Loucy (cell line): Measurements from ENCODE around the gene CPT1B.

Source experiments
- H2AFZ ChIP-seq: fragments of 200-600 bp; sonication (generic); 2 replicates; pipeline ENCODE4 v1.6.0; 2016; ENCODE audit warnings: antibody characterized with exemption, mild to moderate bottlenecking, low read length, moderate library complexity
- H3F3A ChIP-seq: fragments of 200-600 bp; 2 replicates; pipeline ENCODE4 v1.6.0; 2016; ENCODE audit warnings: antibody characterized with exemption, low read depth, mild to moderate bottlenecking
- H3K27me3 ChIP-seq: fragments of 200-600 bp; sonication (generic); 2 replicates; pipeline ENCODE4 v1.6.1; 2014; ENCODE audit warnings: low read length, mild to moderate bottlenecking; ENCODE audit not compliant: insufficient read depth, poor library complexity, severe bottlenecking
- H3K36me3 ChIP-seq: fragments of 200-600 bp; sonication (generic); 2 replicates; pipeline ENCODE4 v1.6.1; 2016; ENCODE audit warnings: low read length; ENCODE audit not compliant: insufficient read depth
- H3K4me1 ChIP-seq: fragments of 200-600 bp; sonication (generic); 2 replicates; pipeline ENCODE4 v1.5.1; 2014; ENCODE audit warnings: low read length, mild to moderate bottlenecking; ENCODE audit not compliant: insufficient read depth, poor library complexity, severe bottlenecking
- H3K4me2 ChIP-seq: fragments of 200-600 bp; sonication (generic); 2 replicates; pipeline ENCODE4 v1.6.0; 2014; ENCODE audit warnings: antibody characterized with exemption, low read length, low read depth, mild to moderate bottlenecking; ENCODE audit not compliant: poor library complexity, severe bottlenecking
- H3K4me3 ChIP-seq: fragments of 200-600 bp; sonication (generic); 2 replicates; pipeline ENCODE4 v1.5.1; 2014; ENCODE audit warnings: low read length, mild to moderate bottlenecking, mixed read lengths; ENCODE audit not compliant: poor library complexity, severe bottlenecking
- H3K79me2 ChIP-seq: fragments of 200-600 bp; sonication (generic); 2 replicates; pipeline ENCODE4 v1.6.1; 2014; ENCODE audit warnings: low read length; ENCODE audit not compliant: insufficient read depth
- H3K9ac ChIP-seq: fragments of 200-600 bp; sonication (generic); 2 replicates; pipeline ENCODE4 v1.6.0; 2014; ENCODE audit warnings: mild to moderate bottlenecking, low read depth, low read length, moderate library complexity; ENCODE audit not compliant: poor library complexity, severe bottlenecking
- H3K9me2 ChIP-seq: fragments of 200-600 bp; sonication (generic); replicated peaks from 2 replicates; pipeline ENCODE4 v1.6.1; 2016; ENCODE audit warnings: low read depth, low read length, mixed read lengths
- H3K9me3 ChIP-seq: fragments of 200-600 bp; sonication (generic); 2 replicates; pipeline ENCODE4 v1.6.1; 2014; ENCODE audit warnings: mild to moderate bottlenecking, antibody characterized with exemption, low read length, low read depth; ENCODE audit not compliant: insufficient read depth
- H4K20me1 ChIP-seq: fragments of 200-600 bp; sonication (generic); 2 replicates; pipeline ENCODE4 v1.6.0; 2014; ENCODE audit warnings: antibody characterized with exemption, low read length, mild to moderate bottlenecking; ENCODE audit not compliant: insufficient read depth, poor library complexity, severe bottlenecking
- EZH2phosphoT487 ChIP-seq: fragments of 200-600 bp; IDR thresholded peaks from 2 replicates; pipeline ENCODE4 v1.6.1; 2018; ENCODE audit warnings: antibody characterized with exemption, mild to moderate bottlenecking, moderate library complexity, borderline replicate concordance
- TF ChIP-seq, protein P1 (sequence below): fragments of 200-600 bp; sonication (generic); conservative IDR thresholded peaks from 2 replicates; pipeline ENCODE4 v1.5.1; 2014; ENCODE audit warnings: mild to moderate bottlenecking, antibody characterized with exemption, low read length

CPT1B gene

DNA sequence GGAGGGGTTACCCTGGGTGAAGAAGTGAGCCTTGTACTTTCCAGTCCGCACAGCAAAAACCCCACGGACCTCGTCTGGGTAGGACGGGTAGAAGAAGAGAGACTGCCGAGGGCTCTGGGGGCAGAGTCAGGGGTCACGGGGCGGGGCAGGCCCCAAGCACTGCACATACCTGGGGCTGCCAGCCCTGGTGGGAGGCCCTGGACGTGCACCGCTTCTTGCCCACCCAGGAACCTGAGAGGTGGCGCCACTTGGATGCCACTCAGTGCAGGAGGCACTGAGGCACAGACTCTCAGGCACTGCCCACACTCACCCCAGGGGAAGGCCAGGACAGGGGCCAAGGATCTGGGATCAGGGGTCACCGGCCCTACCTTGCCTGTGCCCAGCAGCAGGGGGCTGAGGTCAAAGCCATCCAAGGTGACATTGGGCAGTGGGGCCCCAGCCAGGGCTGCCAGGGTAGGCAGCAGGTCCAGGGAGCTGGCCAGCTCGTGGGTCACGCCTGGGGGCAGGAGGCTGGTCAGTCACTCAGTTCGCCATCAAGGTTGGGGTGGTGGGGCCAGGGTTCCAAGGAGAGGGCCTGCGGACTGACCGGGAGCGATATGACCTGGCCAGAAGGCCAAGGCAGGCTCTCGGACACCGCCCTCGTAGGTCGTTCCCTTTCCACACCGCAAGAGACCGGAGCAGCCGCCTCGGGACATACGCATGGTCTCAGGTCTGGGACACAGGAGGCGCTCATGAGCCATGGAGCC, 47.5 kb upstream of the CPT1B start:
- H3K4me3 ChIP-seq = no peak overlapping the region
- H2AFZ ChIP-seq = no peak overlapping the region
- H3K9me3 ChIP-seq = no peaks in the 10 kb centered on the region
- no peak overlapping the region for H3K9ac ChIP-seq
- TF ChIP-seq EZH2phosphoT487 = no peak
- TF ChIP-seq, protein P1, sequence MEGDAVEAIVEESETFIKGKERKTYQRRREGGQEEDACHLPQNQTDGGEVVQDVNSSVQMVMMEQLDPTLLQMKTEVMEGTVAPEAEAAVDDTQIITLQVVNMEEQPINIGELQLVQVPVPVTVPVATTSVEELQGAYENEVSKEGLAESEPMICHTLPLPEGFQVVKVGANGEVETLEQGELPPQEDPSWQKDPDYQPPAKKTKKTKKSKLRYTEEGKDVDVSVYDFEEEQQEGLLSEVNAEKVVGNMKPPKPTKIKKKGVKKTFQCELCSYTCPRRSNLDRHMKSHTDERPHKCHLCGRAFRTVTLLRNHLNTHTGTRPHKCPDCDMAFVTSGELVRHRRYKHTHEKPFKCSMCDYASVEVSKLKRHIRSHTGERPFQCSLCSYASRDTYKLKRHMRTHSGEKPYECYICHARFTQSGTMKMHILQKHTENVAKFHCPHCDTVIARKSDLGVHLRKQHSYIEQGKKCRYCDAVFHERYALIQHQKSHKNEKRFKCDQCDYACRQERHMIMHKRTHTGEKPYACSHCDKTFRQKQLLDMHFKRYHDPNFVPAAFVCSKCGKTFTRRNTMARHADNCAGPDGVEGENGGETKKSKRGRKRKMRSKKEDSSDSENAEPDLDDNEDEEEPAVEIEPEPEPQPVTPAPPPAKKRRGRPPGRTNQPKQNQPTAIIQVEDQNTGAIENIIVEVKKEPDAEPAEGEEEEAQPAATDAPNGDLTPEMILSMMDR = peak; percentile 43; the same call in 1 of the 2 replicates
- H3K4me2 ChIP-seq = no peak overlapping the region
- H3F3A ChIP-seq = 0 out of 2 replicates have a peak, but pooled peaks cover 4% of the 10 kb centered on the region
- no peaks in the 10 kb centered on the region for H4K20me1 ChIP-seq
- H3K27me3 ChIP-seq = no peaks in the 10 kb centered on the region
- no peaks in the 10 kb centered on the region for H3K36me3 ChIP-seq
- H3K79me2 ChIP-seq = 0 out of 2 replicates have a peak, but pooled peaks cover 7% of the 10 kb centered on the region
- H3K9me2 ChIP-seq = no peaks in the 10 kb centered on the region
- H3K4me1 ChIP-seq = peaks cover 40% of the 10 kb centered on the region

DNA sequence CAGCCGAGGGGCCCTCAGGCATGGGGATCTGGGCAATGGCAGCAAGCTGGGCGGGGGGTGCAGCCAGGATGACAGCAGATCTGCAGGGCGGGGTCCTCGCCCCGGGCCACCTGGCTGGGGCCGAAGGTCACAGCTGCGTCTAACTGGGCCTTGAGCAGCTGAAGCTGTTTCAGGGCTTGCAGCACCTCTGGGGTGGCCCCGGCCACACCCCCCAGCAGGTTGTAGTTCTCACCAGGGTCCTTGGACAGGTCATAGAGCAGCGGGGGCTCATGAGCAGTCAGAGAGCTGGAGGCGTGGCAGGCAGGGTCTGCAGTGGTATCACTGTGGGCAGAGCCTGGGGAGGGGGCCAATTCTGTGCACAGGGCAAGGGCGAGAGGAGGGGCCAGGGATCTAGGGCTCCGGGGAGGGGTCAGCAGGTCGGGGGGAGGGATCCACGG, 46.9 kb upstream of the CPT1B start:
- no peaks in the 10 kb centered on the region for H3K9me3 ChIP-seq
- H3K9me2 ChIP-seq = no peaks in the 10 kb centered on the region
- H3K4me1 ChIP-seq = peaks cover 43% of the 10 kb centered on the region
- H3K4me2 ChIP-seq = no peak overlapping the region
- no peak overlapping the region for H3K4me3 ChIP-seq
- H4K20me1 ChIP-seq = no peaks in the 10 kb centered on the region
- 0 out of 2 replicates have a peak, but pooled peaks cover 4% of the 10 kb centered on the region for H3F3A ChIP-seq
- 0 out of 2 replicates have a peak, but pooled peaks cover 7% of the 10 kb centered on the region for H3K79me2 ChIP-seq
- no peak overlapping the region for H2AFZ ChIP-seq
- no peaks in the 10 kb centered on the region for H3K36me3 ChIP-seq
- no peak overlapping the region for H3K9ac ChIP-seq
- no peaks in the 10 kb centered on the region for H3K27me3 ChIP-seq
- no peak for TF ChIP-seq EZH2phosphoT487
- TF ChIP-seq, protein P1 = no peak

- H2AFZ ChIP-seq = no peak overlapping the region
- H3K27me3 ChIP-seq = no peaks in the 10 kb centered on the region
- peaks cover 41% of the 10 kb centered on the region for H3K4me1 ChIP-seq
- H3F3A ChIP-seq = 0 out of 2 replicates have a peak, but pooled peaks cover 4% of the 10 kb centered on the region
- 0 out of 2 replicates have a peak, but pooled peaks cover 7% of the 10 kb centered on the region for H3K79me2 ChIP-seq
- TF ChIP-seq, protein P1 = no peak
- no peak for TF ChIP-seq EZH2phosphoT487
- H3K9me2 ChIP-seq = no peaks in the 10 kb centered on the region
- H3K4me2 ChIP-seq = no peak overlapping the region
- no peak overlapping the region for H3K4me3 ChIP-seq
- no peaks in the 10 kb centered on the region for H3K36me3 ChIP-seq
- no peaks in the 10 kb centered on the region for H3K9me3 ChIP-seq
- H4K20me1 ChIP-seq = no peaks in the 10 kb centered on the region
- H3K9ac ChIP-seq = no peak overlapping the region
These were observed 46.3 kb upstream of the CPT1B start for GRCh38 chr22:50624347-50625130.
